Stimulated activated naive B cell treated with anti-CD40 and anti-IgM and Interleukin-4, amounts not matched to agents 10 μg/mL and 1 μg/mL and 100 μg/mL, for 72 hours (primary cell): ENCODE data around the gene TPPP3.
A peak's percentile ranks its signal among the peaks of the same experiment; 100 is the strongest.

ENCODE experiments used
- ATAC-seq, 2 donors: fragments of 150-1000 bp; cut with Tn5 transposase; replicated peaks; 2 replicates each; pipeline ENCODE4 v1.10.0; 2021; ENCODE audit warnings: moderate library complexity in 1 of 2
- DNase-seq: peaks from one replicate; pipeline ENCODE4 v3.0.0; 2021
- H3K27ac Mint-ChIP-seq: one replicate; pipeline ENCODE4 v1.8.0; 2022; ENCODE audit warnings: mild to moderate bottlenecking, mixed read lengths
- H3K27me3 Mint-ChIP-seq, 2 donors: one replicate each; pipeline ENCODE4 v1.8.0; 2022; ENCODE audit warnings: mixed read lengths in 2 of 2
- H3K36me3 Mint-ChIP-seq, 2 donors: one replicate each; pipeline ENCODE4 v1.8.0; 2022; ENCODE audit warnings: mixed read lengths in 2 of 2, mild to moderate bottlenecking in 1 of 2
- H3K4me1 Mint-ChIP-seq, 2 donors: one replicate each; pipeline ENCODE4 v1.8.0; 2022; ENCODE audit warnings: mixed read lengths in 2 of 2, mild to moderate bottlenecking in 1 of 2
- H3K4me3 Mint-ChIP-seq, 2 donors: one replicate each; pipeline ENCODE4 v1.8.0; 2022; ENCODE audit warnings: mild to moderate bottlenecking in 2 of 2, mixed read lengths in 2 of 2, moderate library complexity in 1 of 2
- H3K9me3 Mint-ChIP-seq, 2 donors: one replicate each; pipeline ENCODE4 v1.8.0; 2022; ENCODE audit warnings: mixed read lengths in 2 of 2, mild to moderate bottlenecking in 1 of 2

TPPP3 gene

GRCh38 chr16:67405336-67405735 lies 12.0 kb upstream of the TPPP3 start:
- Mint-ChIP-seq H3K27me3 (peaks cover 5 to 22% of the 10 kb centered on the region in 2 donors), H3K36me3 (no peaks in the 10 kb centered on the region), H3K4me1 (no peaks in the 10 kb centered on the region), H3K27ac (no peak overlapping the region), H3K4me3 (no peak overlapping the region), H3K9me3 (no peaks in the 10 kb centered on the region)
- DNase-seq (no peak), ATAC-seq (no peak)

- no peak for ATAC-seq
- Mint-ChIP-seq H3K36me3 (no peaks in the 10 kb centered on the region), H3K9me3 (no peaks in the 10 kb centered on the region), H3K4me3 (no peak overlapping the region), H3K27me3 (peaks cover 5 to 22% of the 10 kb centered on the region in 2 donors), H3K27ac (no peak overlapping the region), H3K4me1 (no peaks in the 10 kb centered on the region)
- no peak for DNase-seq
Observed at GRCh38 chr16:67404740-67405226, 11.5 kb upstream of the TPPP3 start.

GRCh38 chr16:67403976-67404555 lies 10.8 kb upstream of the TPPP3 start:
- Mint-ChIP-seq H3K4me3 (no peak overlapping the region), H3K4me1 (peaks cover 2 to 6% of the 10 kb centered on the region in 2 donors), H3K9me3 (no peaks in the 10 kb centered on the region), H3K27ac (no peak overlapping the region), H3K27me3 (peaks cover 5 to 22% of the 10 kb centered on the region in 2 donors), H3K36me3 (no peaks in the 10 kb centered on the region)
- ATAC-seq (no peak), DNase-seq (no peak)

GRCh38 chr16:67400901-67401300 lies 7.6 kb upstream of the TPPP3 start:
- no peak overlapping the region for H3K4me3 Mint-ChIP-seq
- no peak overlapping the region for H3K27ac Mint-ChIP-seq
- H3K36me3 Mint-ChIP-seq: no peaks in the 10 kb centered on the region
- ATAC-seq (no peak), DNase-seq (no peak)
- H3K27me3 Mint-ChIP-seq: peaks cover 5 to 28% of the 10 kb centered on the region in 2 donors
- H3K4me1 Mint-ChIP-seq: peaks cover 2 to 6% of the 10 kb centered on the region in 2 donors
- H3K9me3 Mint-ChIP-seq: no peaks in the 10 kb centered on the region

- peak in 1 of 2 donors; percentile 5 for ATAC-seq
- Mint-ChIP-seq H3K4me3 (no peak overlapping the region), H3K27ac (no peak overlapping the region), H3K36me3 (no peaks in the 10 kb centered on the region), H3K4me1 (peaks cover 2 to 12% of the 10 kb centered on the region in 2 donors), H3K9me3 (no peaks in the 10 kb centered on the region), H3K27me3 (peaks cover 13 to 35% of the 10 kb centered on the region in 2 donors)
- no peak for DNase-seq
Observed at GRCh38 chr16:67399749-67400704, 6.7 kb upstream of the TPPP3 start.

GRCh38 chr16:67399218-67399733 lies 6.0 kb upstream of the TPPP3 start:
- Mint-ChIP-seq H3K36me3 (no peaks in the 10 kb centered on the region), H3K4me1 (peaks cover 3 to 19% of the 10 kb centered on the region in 2 donors)

GRCh38 chr16:67398546-67399217 lies 5.4 kb upstream of the TPPP3 start:
- Mint-ChIP-seq H3K27me3 (peaks cover 19 to 47% of the 10 kb centered on the region in 2 donors), H3K27ac (no peak overlapping the region), H3K9me3 (no peaks in the 10 kb centered on the region), H3K36me3 (no peaks in the 10 kb centered on the region), H3K4me3 (no peak overlapping the region), H3K4me1 (peaks cover 6 to 25% of the 10 kb centered on the region in 2 donors)
- DNase-seq (no peak), ATAC-seq (no peak)

More at GRCh38 chr16:67399218-67399733, 6.0 kb upstream of the TPPP3 start:
- DNase-seq (peak; percentile 23), ATAC-seq (peak; percentile 83 to 86)
- H3K9me3 Mint-ChIP-seq: no peaks in the 10 kb centered on the region
- no peak overlapping the region for H3K27ac Mint-ChIP-seq
- H3K27me3 Mint-ChIP-seq: peaks cover 17 to 41% of the 10 kb centered on the region in 2 donors
- no peak overlapping the region for H3K4me3 Mint-ChIP-seq

- Mint-ChIP-seq H3K36me3 (no peaks in the 10 kb centered on the region), H3K4me3 (no peak overlapping the region), H3K27ac (no peak overlapping the region), H3K4me1 (peaks cover 6 to 29% of the 10 kb centered on the region in 2 donors), H3K27me3 (peaks cover 21 to 50% of the 10 kb centered on the region in 2 donors), H3K9me3 (no peaks in the 10 kb centered on the region)
- DNase-seq: no peak
- ATAC-seq: no peak
Observed at GRCh38 chr16:67397812-67398545, 4.7 kb upstream of the TPPP3 start.

- H3K36me3 Mint-ChIP-seq: no peaks in the 10 kb centered on the region
- H3K27ac Mint-ChIP-seq: no peak overlapping the region
- ATAC-seq (no peak), DNase-seq (no peak)
- H3K27me3 Mint-ChIP-seq: peaks cover 27 to 50% of the 10 kb centered on the region in 2 donors
- peaks cover 6 to 34% of the 10 kb centered on the region in 2 donors for H3K4me1 Mint-ChIP-seq
- no peaks in the 10 kb centered on the region for H3K9me3 Mint-ChIP-seq
- H3K4me3 Mint-ChIP-seq: no peak overlapping the region
Observed at GRCh38 chr16:67397036-67397801, 3.9 kb upstream of the TPPP3 start.

- peaks cover 6 to 36% of the 10 kb centered on the region in 2 donors for H3K4me1 Mint-ChIP-seq
- H3K36me3 Mint-ChIP-seq: no peaks in the 10 kb centered on the region
- H3K27ac Mint-ChIP-seq: no peak overlapping the region
- no peak for DNase-seq
- ATAC-seq: no peak
- peaks cover 34 to 52% of the 10 kb centered on the region in 2 donors for H3K27me3 Mint-ChIP-seq
- no peak overlapping the region for H3K4me3 Mint-ChIP-seq
- H3K9me3 Mint-ChIP-seq: no peaks in the 10 kb centered on the region
Observed at GRCh38 chr16:67396159-67397035, 3.1 kb upstream of the TPPP3 start.

GRCh38 chr16:67395458-67396158 lies 2.3 kb upstream of the TPPP3 start:
- H3K27me3 Mint-ChIP-seq: peaks cover 40 to 60% of the 10 kb centered on the region in 2 donors
- DNase-seq: no peak
- no peaks in the 10 kb centered on the region for H3K9me3 Mint-ChIP-seq

GRCh38 chr16:67395105-67395457 lies 1.8 kb upstream of the TPPP3 start:
- no peak for DNase-seq
- ATAC-seq: no peak
- Mint-ChIP-seq H3K27ac (no peak overlapping the region), H3K9me3 (no peaks in the 10 kb centered on the region), H3K4me1 (peaks cover 16 to 49% of the 10 kb centered on the region in 2 donors), H3K36me3 (no peaks in the 10 kb centered on the region), H3K27me3 (peaks cover 45 to 63% of the 10 kb centered on the region in 2 donors), H3K4me3 (no peak overlapping the region)

More at GRCh38 chr16:67395458-67396158, 2.3 kb upstream of the TPPP3 start:
- Mint-ChIP-seq H3K27ac (no peak overlapping the region), H3K36me3 (no peaks in the 10 kb centered on the region), H3K4me3 (no peak overlapping the region), H3K4me1 (peaks cover 11 to 44% of the 10 kb centered on the region in 2 donors)
- ATAC-seq: no peak
